Stimulated activated effector memory CD8-positive, alpha-beta T cell treated with anti-CD3 and anti-CD28 coated beads, Interleukin-12 subunit alpha, Interleukin-12 subunit beta, amount 100 ng/mL, for 72 hours (primary cell): ENCODE data around the gene CRISP3.
"Not testable (repeated sequence)": the region's sequence is repeated elsewhere in the genome, so short reads cannot be mapped to it uniquely, and the experiment has no call there.

Experiments
- ATAC-seq: fragments of 150-1000 bp; cut with Tn5 transposase; 2 replicates; pipeline ENCODE4 v1.10.0; 2021
- DNase-seq, 2 donors: peaks; one replicate each; pipeline ENCODE4 v3.0.0; 2021 to 2022; ENCODE audit warnings: low spot score in 2 of 2
- H3K27ac Mint-ChIP-seq: one replicate; pipeline ENCODE4 v1.8.0; 2022; ENCODE audit warnings: mild to moderate bottlenecking, mixed read lengths
- H3K36me3 Mint-ChIP-seq: one replicate; pipeline ENCODE4 v1.8.0; 2022; ENCODE audit warnings: mild to moderate bottlenecking, mixed read lengths
- H3K4me1 Mint-ChIP-seq: one replicate; pipeline ENCODE4 v1.8.0; 2022; ENCODE audit warnings: mixed read lengths
- H3K4me3 Mint-ChIP-seq: one replicate; pipeline ENCODE4 v1.8.0; 2022; ENCODE audit warnings: mild to moderate bottlenecking, mixed read lengths
- H3K9me3 Mint-ChIP-seq: one replicate; pipeline ENCODE4 v1.8.0; 2022; ENCODE audit warnings: mixed read lengths

The CRISP3 gene

DNA sequence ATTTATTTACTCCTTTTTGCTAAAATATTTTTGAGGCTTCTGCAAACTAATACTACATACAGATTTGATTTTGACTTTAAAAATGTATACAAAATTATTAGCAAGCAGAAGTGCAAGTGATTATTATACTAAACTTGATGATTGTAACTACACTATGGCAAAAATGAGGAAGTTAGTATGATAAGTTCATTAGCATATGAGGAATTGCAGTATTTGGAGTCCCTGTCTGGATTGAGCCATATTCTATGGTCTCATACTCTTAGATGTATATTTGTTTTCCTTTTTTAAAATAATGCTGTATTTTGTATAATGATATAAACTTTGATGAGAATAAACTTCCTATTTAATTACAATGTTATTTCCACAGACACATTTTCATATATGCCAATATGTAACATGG is 13.9 kb downstream of the CRISP3 start:
- Mint-ChIP-seq H3K4me1 (no peaks in the 10 kb centered on the region), H3K36me3 (no peaks in the 10 kb centered on the region), H3K4me3 (no peak overlapping the region), H3K27ac (no peak overlapping the region), H3K9me3 (peaks cover 11% of the 10 kb centered on the region)
- DNase-seq (no peak), ATAC-seq (no peak)

DNA sequence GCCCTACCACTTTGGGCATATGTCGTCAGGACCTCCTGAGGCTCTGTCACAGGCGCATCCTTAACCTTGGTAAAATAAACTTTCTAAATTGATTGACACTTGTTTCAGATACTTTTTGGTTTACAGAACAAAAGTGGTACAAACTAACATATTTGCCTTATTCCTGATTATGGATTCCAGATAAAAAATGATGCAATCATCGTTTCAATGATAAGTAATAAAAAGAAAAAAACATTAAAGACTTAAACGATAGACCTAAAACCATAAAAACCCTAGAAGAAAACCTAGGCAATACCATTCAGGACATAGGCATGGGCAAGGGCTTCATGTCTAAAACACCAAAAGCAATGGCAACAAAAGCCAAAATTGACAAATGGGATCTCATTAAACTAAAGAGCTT is 20.3 kb downstream of the CRISP3 start:
- ATAC-seq, H3K4me1 Mint-ChIP-seq, DNase-seq, H3K27ac Mint-ChIP-seq, H3K36me3 Mint-ChIP-seq, H3K4me3 Mint-ChIP-seq: not testable (repeated sequence)
- peaks cover 19% of the 10 kb centered on the region for H3K9me3 Mint-ChIP-seq

DNA sequence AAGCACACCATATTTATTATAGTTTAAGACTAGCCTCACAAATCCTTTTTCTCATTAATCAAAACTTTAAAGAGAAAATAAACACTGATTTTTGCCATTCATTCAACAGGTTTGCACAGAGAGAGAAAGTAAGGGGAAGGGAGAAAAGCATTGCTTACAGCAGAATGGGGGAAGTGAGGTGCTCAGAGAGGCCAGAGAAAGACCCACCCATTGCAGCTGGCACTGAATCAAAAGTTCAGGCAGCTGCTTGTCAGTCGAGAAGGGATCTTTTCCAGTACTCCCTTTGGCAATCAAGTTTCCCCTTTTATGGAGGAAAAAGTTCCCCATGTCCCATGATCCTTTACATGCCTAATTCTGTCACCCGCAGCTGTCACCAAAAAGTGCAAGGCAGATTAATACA is 22.9 kb downstream of the CRISP3 start:
- ATAC-seq (no peak), DNase-seq (no peak)
- Mint-ChIP-seq H3K9me3 (peaks cover 17% of the 10 kb centered on the region), H3K27ac (no peak overlapping the region), H3K4me3 (no peak overlapping the region), H3K4me1 (no peaks in the 10 kb centered on the region), H3K36me3 (no peaks in the 10 kb centered on the region)

DNA sequence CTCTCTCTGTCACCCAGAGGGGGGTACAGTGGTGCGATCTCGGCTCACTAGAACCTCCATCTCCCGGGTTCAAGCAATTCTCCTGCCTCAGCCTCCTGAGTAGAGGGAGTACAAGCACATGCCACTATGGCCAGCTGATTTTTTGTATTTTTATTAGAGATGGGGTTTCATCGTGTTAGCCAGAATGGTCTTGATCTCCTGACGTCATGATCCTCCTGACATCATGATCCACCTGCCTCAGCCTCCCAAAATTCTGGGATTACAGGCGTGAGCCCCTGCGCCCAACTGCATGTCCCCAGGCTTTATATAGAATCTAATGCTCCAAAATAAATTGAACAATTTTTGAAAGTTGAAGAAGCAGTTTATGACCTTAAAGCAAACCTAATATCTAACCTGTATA is 23.8 kb downstream of the CRISP3 start:
- H3K9me3 Mint-ChIP-seq, result peaks cover 12% of the 10 kb centered on the region
- no peaks in the 10 kb centered on the region for H3K36me3 Mint-ChIP-seq
- no peak for ATAC-seq
- H3K4me1 Mint-ChIP-seq, result no peaks in the 10 kb centered on the region
- H3K4me3 Mint-ChIP-seq, result no peak overlapping the region
- no peak for DNase-seq
- H3K27ac Mint-ChIP-seq, result no peak overlapping the region

DNA sequence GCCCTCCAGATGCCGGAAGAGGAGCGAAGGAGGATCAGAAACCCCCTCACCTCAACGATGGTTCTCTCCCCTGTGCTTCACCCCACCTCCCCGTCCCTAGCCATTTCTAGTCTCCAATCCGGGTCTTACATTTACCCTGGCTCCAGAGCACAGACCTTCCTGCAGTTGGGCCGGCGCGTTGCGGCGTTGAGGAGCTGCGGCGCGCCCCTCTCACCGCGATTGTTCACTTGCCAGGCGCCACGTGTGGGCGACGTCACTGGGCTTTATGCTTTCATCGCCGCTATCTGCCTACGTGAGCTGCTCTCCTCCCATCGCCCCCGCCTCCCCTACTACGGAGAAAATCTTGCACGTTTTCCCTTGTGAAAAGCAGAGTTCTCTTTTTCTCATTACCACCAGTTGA is 30.8 kb downstream of the CRISP3 start, which contains the start of gene CRISP2:
TSS of gene CRISP2 (minus strand) at position 198 of the 400 bp plus-strand sequence. CDS start 4,347 bp downstream, outside the sequence.
- Mint-ChIP-seq H3K36me3 (no peaks in the 10 kb centered on the region), H3K9me3 (peaks cover 8% of the 10 kb centered on the region), H3K27ac (no peak within 1 kb of the TSS), H3K4me1 (no peaks in the 10 kb centered on the region), H3K4me3 (no peak within 1 kb of the TSS)
- DNase-seq (no peak), ATAC-seq (no peak)

DNA sequence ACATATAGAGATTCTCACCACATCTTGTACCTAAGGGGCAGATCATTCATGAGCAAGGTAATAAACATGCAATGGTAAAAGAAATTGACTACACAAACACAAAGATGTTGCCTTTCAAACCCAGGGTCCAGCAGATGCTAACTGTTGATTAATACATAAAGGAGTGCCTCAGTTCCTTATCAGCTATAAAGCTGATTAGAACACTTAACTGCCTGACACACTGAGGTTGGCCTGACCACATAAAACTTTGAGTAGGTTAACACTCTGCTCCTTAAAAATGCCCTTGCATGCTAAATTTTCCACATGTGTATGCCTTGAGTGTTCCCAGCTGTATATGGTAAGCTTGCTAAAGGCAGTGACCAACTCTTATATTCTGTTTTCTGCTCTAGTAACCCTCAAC is 45.7 kb downstream of the CRISP3 start:
- Mint-ChIP-seq H3K9me3 (peaks cover 3% of the 10 kb centered on the region), H3K4me3 (no peak overlapping the region), H3K27ac (no peak overlapping the region), H3K36me3 (no peaks in the 10 kb centered on the region), H3K4me1 (no peaks in the 10 kb centered on the region)
- ATAC-seq, result no peak
- no peak for DNase-seq

DNA sequence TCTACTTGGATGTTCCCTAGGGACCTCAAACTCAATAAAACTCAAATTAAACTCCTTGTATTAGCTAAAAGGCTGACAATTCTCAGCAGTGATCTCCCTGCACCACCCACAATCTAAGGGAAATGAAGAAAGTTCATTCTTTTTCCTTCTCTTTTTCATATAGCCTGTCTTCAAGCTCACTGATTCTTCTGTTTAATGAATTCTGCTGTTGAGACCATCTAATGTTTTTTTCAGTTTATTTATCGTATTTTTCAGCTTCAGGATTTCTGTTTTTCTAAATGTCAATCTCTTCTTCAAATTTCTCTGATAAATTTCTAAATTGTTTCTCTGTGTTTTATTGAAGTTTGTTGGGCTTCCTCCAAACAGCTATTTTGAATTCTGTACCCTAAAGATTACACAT is 50.7 kb downstream of the CRISP3 start:
- no peaks in the 10 kb centered on the region for H3K4me1 Mint-ChIP-seq
- H3K9me3 Mint-ChIP-seq, result peaks cover 5% of the 10 kb centered on the region
- H3K4me3 Mint-ChIP-seq, result no peak overlapping the region
- ATAC-seq (no peak), DNase-seq (no peak)
- no peak overlapping the region for H3K27ac Mint-ChIP-seq
- no peaks in the 10 kb centered on the region for H3K36me3 Mint-ChIP-seq

DNA sequence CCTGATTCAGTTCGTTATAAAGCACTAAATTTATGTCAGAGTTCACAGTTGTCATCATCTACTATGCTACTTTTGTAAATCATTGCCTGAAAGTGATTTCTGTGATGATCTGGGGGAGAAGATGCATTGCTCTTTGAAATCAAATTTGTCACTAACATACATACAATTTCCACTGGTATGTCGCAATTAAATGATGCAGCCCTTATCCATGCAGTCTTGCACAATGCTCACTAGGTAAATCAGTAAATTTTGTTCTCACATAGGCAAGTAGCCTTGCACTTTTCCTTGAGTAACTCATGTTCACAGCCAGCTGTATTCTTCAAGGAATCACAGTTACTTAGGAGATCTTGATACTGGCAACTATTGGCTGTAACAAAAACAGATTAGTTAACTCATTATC is 51.7 kb downstream of the CRISP3 start:
- H3K9me3 Mint-ChIP-seq, result peaks cover 5% of the 10 kb centered on the region
- ATAC-seq (no peak), DNase-seq (no peak)
- no peaks in the 10 kb centered on the region for H3K36me3 Mint-ChIP-seq
- no peak overlapping the region for H3K4me3 Mint-ChIP-seq
- no peaks in the 10 kb centered on the region for H3K4me1 Mint-ChIP-seq
- H3K27ac Mint-ChIP-seq, result no peak overlapping the region
